ENCODE measurements around the gene CDKAL1. TPM values are rescaled to one million over a fixed set of nuclear protein-coding genes. Genes with fewer than 3 reads are reported as not detected.
A peak's percentile ranks its signal among the peaks of the same experiment; 100 is the strongest.

Gene CDKAL1
- polyA plus RNA-seq, 2 of the 4 experiments (the other 2 are of a cell fraction): 4.7 to 8.3 TPM

- Histone ChIP-seq H3K4me2 (no peak overlapping the region), H3K27ac (no peak overlapping the region), H3K9me3 (no peaks in the 10 kb centered on the region), H3K4me3 (no peak overlapping the region), H3K4me1 (peaks cover 13% of the 10 kb centered on the region; the same call in 2 of the 3 replicates)
- DNase-seq (ENCODE audit: low read depth in 1 of 2, low spot score in 1 of 2): no peak
- no peak for FAIRE-seq
- CTCF ChIA-PET: no interaction called here
- POLR2A ChIA-PET: no interaction called here
- no peak for TF ChIP-seq CEBPB (IDR thresholded peaks at IDR 0.05)
- TF ChIP-seq NFE2L2 (conservative IDR thresholded peaks at IDR 0.05; ENCODE audit: low read length): no peak
- no peak for ATAC-seq
- 79% methylated on average over 5 of the region's 5 CpGs for WGBS (ENCODE audit: missing lambda C conversion rate)
These were observed 6.4 kb downstream of the CDKAL1 start for GRCh38 chr6:20540683-20541082.

- TF ChIP-seq REST (IDR thresholded peaks at IDR 0.05): no peak
- TF ChIP-seq HDAC2 (IDR thresholded peaks at IDR 0.05): no peak
- TF ChIP-seq GATA3 (IDR thresholded peaks at IDR 0.05; ENCODE audit: borderline replicate concordance): no peak
- no peak for TF ChIP-seq TP53 (CRISPR knock-in tag; IDR thresholded peaks at IDR 0.05)
- TF ChIP-seq CHD2 (IDR thresholded peaks at IDR 0.05; ENCODE audit: low read length, partially characterized antibody): no peak
- TF ChIP-seq E2F6 (IDR thresholded peaks at IDR 0.05; ENCODE audit: borderline replicate concordance, low read depth): no peak
- no peak for TF ChIP-seq SREBF2 (IDR thresholded peaks at IDR 0.05)
- no peak for TF ChIP-seq BCL3 (IDR thresholded peaks at IDR 0.05)
- TF ChIP-seq MAX (IDR thresholded peaks at IDR 0.05): no peak
- Histone ChIP-seq H3K4me3 (no peak overlapping the region), H3K27ac (no peak overlapping the region), H3K9me3 (no peaks in the 10 kb centered on the region), H3K4me2 (no peak overlapping the region), H3K4me1 (peaks cover 13% of the 10 kb centered on the region; the same call in 2 of the 3 replicates)
- POLR2A ChIA-PET: no interaction called here
- no peak for FAIRE-seq
- no peak for ATAC-seq
- WGBS (ENCODE audit: missing lambda C conversion rate): 91% methylated on average over 6 of the region's 6 CpGs
- CTCF ChIA-PET: no interaction called here
- no peak for DNase-seq (ENCODE audit: low read depth in 1 of 2, low spot score in 1 of 2)
These were observed 7.1 kb downstream of the CDKAL1 start for GRCh38 chr6:20541382-20541781.

GRCh38 chr6:20542927-20543602, 8.8 kb downstream of the CDKAL1 start:
- 18% methylated on average over 2 of the region's 2 CpGs for WGBS (ENCODE audit: missing lambda C conversion rate)
- ATAC-seq (peak; percentile 27 to 43; a peak in 3 of 6 replicates), FAIRE-seq (no peak), DNase-seq (ENCODE audit: low read depth in 1 of 2, low spot score in 1 of 2) (peak in 1 of 2 experiments; percentile 35)
- ChIA-PET CTCF (no interaction called here), POLR2A (no interaction called here)
- Histone ChIP-seq H3K4me3 (no peak overlapping the region), H3K4me1 (peaks cover 13% of the 10 kb centered on the region; the same call in 2 of the 3 replicates), H3K9me3 (no peaks in the 10 kb centered on the region), H3K4me2 (peak overlapping the region; percentile 59), H3K27ac (peak overlapping the region in 1 of 2 experiments; percentile 46; a peak in 1 of 6 replicates)
- no peak for TF ChIP-seq KDM5A (IDR thresholded peaks at IDR 0.05)
- peak; percentile 58 to 64; a peak in 3 of 4 replicates for TF ChIP-seq CEBPB (IDR thresholded peaks at IDR 0.05)
- TF ChIP-seq HES2 (IDR thresholded peaks at IDR 0.05): 0 out of 2 replicates have a peak, but pooled peaks have one; percentile 11
- TF ChIP-seq JUNB (IDR thresholded peaks at IDR 0.05): 0 out of 2 replicates have a peak, but pooled peaks have one; percentile 19
